NCI-H510A (cell line): Measurements from ENCODE around the gene STIM1.

Experiments
- DNase-seq: peaks from one replicate; lab custom pipeline; 2025; lab: John Stamatoyannopoulos, UW

The STIM1 gene

GRCh38 chr11:3952715-3953114 is 97.3 kb downstream of the STIM1 start:
- DNase-seq = no peak

GRCh38 chr11:3953327-3953726 is 97.9 kb downstream of the STIM1 start:
- no peak for DNase-seq

- DNase-seq = no peak
Observed at GRCh38 chr11:3954448-3955298, 99.2 kb downstream of the STIM1 start.

GRCh38 chr11:3955299-3955665 is 99.8 kb downstream of the STIM1 start:
- no peak for DNase-seq

- DNase-seq = no peak
Observed at GRCh38 chr11:3956038-3956437, 100.6 kb downstream of the STIM1 start.

GRCh38 chr11:3956748-3957147 is 101.3 kb downstream of the STIM1 start:
- no peak for DNase-seq

- no peak for DNase-seq
Observed at GRCh38 chr11:3957437-3957836, 102.0 kb downstream of the STIM1 start.

GRCh38 chr11:3958281-3958680 is 102.8 kb downstream of the STIM1 start:
- no peak for DNase-seq

GRCh38 chr11:3959015-3959902 is 103.8 kb downstream of the STIM1 start:
- DNase-seq = no peak

GRCh38 chr11:3959903-3960265 is 104.4 kb downstream of the STIM1 start:
- DNase-seq = no peak

GRCh38 chr11:3962406-3962840 is 107.0 kb downstream of the STIM1 start:
- DNase-seq = no peak

- no peak for DNase-seq
Observed at GRCh38 chr11:3964056-3964455, 108.6 kb downstream of the STIM1 start.

- DNase-seq = no peak
Observed at GRCh38 chr11:3964935-3965604, 109.6 kb downstream of the STIM1 start.

- no peak for DNase-seq
Observed at GRCh38 chr11:3967695-3968094, 112.2 kb downstream of the STIM1 start.

- DNase-seq = no peak
Observed at GRCh38 chr11:3969200-3969599, 113.7 kb downstream of the STIM1 start.

GRCh38 chr11:3969613-3970012 is 114.1 kb downstream of the STIM1 start:
- no peak for DNase-seq

GRCh38 chr11:3970108-3970507 is 114.6 kb downstream of the STIM1 start:
- DNase-seq = no peak

- DNase-seq = no peak
Observed at GRCh38 chr11:3971756-3972404, 116.4 kb downstream of the STIM1 start.

- DNase-seq = no peak
Observed at GRCh38 chr11:3972431-3972830, 117.0 kb downstream of the STIM1 start.

GRCh38 chr11:3977078-3977477 is 121.6 kb downstream of the STIM1 start:
- DNase-seq = no peak

- DNase-seq = no peak
Observed at GRCh38 chr11:3981084-3981633, 125.7 kb downstream of the STIM1 start.

GRCh38 chr11:3982431-3982830 is 127.0 kb downstream of the STIM1 start:
- DNase-seq = no peak
